Naive B cell (primary cell): ENCODE data around the gene PRPF8. TPM values are rescaled to one million over a fixed set of nuclear protein-coding genes. Genes with fewer than 3 reads are reported as not detected.

Experiments used
- ATAC-seq, 2 donors: fragments of 150-1000 bp; cut with Tn5 transposase; 2 replicates each; pipeline ENCODE4 v1.10.0; 2021; ENCODE audit warnings: low read depth in 2 of 2, mild to moderate bottlenecking in 2 of 2, moderate library complexity in 2 of 2
- DNase-seq: peaks from one replicate; pipeline ENCODE4 v3.0.0; 2022
- H3K27ac Mint-ChIP-seq, 6 donors: one replicate each; pipeline ENCODE4 v1.8.0; 2020 to 2022; ENCODE audit warnings: mild to moderate bottlenecking in 6 of 6, mixed read lengths in 6 of 6, moderate library complexity in 5 of 6, inconsistent platforms in 2 of 6
- H3K27me3 Mint-ChIP-seq, 3 donors: one replicate each; pipeline ENCODE4 v1.8.0; 2021 to 2022; ENCODE audit warnings: mixed read lengths in 3 of 3, mild to moderate bottlenecking in 1 of 3
- H3K36me3 Mint-ChIP-seq, 2 donors: one replicate each; pipeline ENCODE4 v1.8.0; 2020 to 2022; ENCODE audit warnings: mixed read lengths in 2 of 2, inconsistent platforms in 1 of 2, mild to moderate bottlenecking in 1 of 2
- H3K4me1 Mint-ChIP-seq, 3 donors: one replicate each; pipeline ENCODE4 v1.8.0; 2020 to 2022; ENCODE audit warnings: mixed read lengths in 3 of 3, inconsistent platforms in 1 of 3, mild to moderate bottlenecking in 1 of 3, moderate library complexity in 1 of 3
- H3K4me3 Mint-ChIP-seq, 8 donors: one replicate each; pipeline ENCODE4 v1.8.0; 2020 to 2022; ENCODE audit warnings: mild to moderate bottlenecking in 8 of 8, mixed read lengths in 8 of 8, moderate library complexity in 8 of 8, inconsistent platforms in 2 of 8
- H3K9me3 Mint-ChIP-seq, 7 donors: one replicate each; pipeline ENCODE4 v1.8.0; 2020 to 2022; ENCODE audit warnings: mixed read lengths in 7 of 7, mild to moderate bottlenecking in 5 of 7, inconsistent platforms in 2 of 7, moderate library complexity in 1 of 7
- polyA plus RNA-seq, 6 donors: library from polyadenylated mRNA; unstranded; fragments of 300-500 nt; fragmentation: Illumina TruSeq; gene quantifications; one replicate each; pipeline ENCODE4 v1.2.3, GENCODE V29; 2021; ENCODE audit warnings: low read depth in 6 of 6

PRPF8 gene
- polyA plus RNA-seq, 6 donors from 2014 or later, result 54.2 to 184 (median 139) TPM

DNA sequence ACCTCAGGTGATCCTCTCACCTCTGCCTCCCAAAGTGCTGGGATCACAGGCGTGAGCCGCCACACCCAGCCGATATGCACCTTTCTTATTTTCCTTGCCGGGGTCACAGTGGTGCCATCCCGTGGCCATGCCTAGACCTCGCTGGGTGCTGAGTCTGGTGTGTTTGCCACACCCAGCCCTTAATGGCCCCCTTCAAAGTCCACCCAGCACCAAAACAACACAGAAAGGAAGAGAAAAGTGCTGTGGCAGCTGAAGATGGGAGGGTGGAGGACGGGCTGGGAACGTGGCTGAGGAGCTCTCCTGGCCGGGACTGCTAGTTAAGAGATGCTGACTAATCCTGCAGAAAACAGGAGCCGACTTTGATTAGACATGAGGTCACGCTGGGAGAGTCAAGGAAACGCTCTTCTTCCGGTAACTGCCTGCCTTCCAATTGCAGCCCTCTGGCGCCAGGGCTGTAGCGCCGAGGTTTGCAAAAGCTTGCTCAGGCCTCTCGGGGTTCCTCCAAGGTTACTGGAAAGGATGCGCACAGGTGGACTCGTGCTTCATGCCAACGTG is 67.0 kb downstream of the PRPF8 start:
- H3K27me3 Mint-ChIP-seq, result no peaks in the 10 kb centered on the region
- no peaks in the 10 kb centered on the region for H3K9me3 Mint-ChIP-seq
- H3K27ac Mint-ChIP-seq, result peak overlapping the region in 3 of 6 donors; percentile 49 to 58 (median 56)
- H3K4me3 Mint-ChIP-seq, result peak overlapping the region in 2 of 8 donors; percentile 43 to 59
- DNase-seq (no peak), ATAC-seq (no peak)
- no peaks in the 10 kb centered on the region for H3K36me3 Mint-ChIP-seq
- H3K4me1 Mint-ChIP-seq, result peaks cover 10 to 17% (median 13%) of the 10 kb centered on the region in 3 donors

DNA sequence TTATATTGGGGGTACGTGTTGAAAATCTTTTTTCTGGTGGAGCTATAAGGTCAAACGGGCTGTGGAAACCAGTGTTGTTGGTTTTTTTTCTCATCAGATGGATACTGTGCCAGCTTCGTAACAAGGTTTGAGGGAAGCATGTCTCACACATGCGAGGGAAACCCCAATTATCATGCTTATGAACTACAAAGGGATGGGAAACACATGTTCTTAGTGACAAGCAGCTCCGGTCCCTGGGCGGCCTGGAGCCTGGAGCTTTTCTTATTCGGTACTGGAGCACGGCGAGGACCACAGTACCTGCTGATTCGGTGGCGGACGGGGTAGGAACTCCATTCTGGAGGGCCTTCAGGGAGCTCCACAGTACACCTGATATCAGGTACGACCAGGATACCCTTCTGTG is 68.6 kb downstream of the PRPF8 start:
- H3K27ac Mint-ChIP-seq, result no peak overlapping the region
- DNase-seq (no peak), ATAC-seq (no peak)
- H3K4me3 Mint-ChIP-seq, result no peak overlapping the region
- H3K9me3 Mint-ChIP-seq, result no peaks in the 10 kb centered on the region
- no peaks in the 10 kb centered on the region for H3K36me3 Mint-ChIP-seq
- peaks cover 10 to 15% (median 13%) of the 10 kb centered on the region in 3 donors for H3K4me1 Mint-ChIP-seq
- H3K27me3 Mint-ChIP-seq, result no peaks in the 10 kb centered on the region

DNA sequence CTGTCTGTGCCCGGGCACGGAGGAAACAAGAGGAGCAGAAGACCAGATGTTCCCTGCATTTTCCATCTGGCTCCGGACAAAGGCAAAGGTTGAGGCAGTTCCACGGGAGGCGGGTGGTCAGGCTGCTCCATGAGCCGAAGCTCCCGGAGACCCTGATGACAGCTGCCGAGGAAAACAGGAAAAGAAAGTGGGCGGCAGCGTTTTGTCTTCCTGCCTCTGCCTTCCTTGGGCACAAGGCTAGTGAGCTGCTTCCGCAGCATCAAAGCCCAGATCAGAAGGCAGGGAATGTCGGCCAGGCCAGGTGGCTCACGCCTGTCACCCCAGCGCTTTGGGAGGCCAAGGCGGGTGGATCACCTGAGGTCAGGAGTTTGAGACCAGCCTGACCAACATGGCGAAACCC is 72.3 kb downstream of the PRPF8 start:
- no peak for ATAC-seq
- peak overlapping the region in 1 of 6 donors; percentile 36 for H3K27ac Mint-ChIP-seq
- H3K4me1 Mint-ChIP-seq, result peaks cover under 1 to 5% (median 4%) of the 10 kb centered on the region in 3 donors
- H3K36me3 Mint-ChIP-seq, result no peaks in the 10 kb centered on the region
- no peaks in the 10 kb centered on the region for H3K27me3 Mint-ChIP-seq
- no peak for DNase-seq
- H3K9me3 Mint-ChIP-seq, result no peaks in the 10 kb centered on the region
- H3K4me3 Mint-ChIP-seq, result no peak overlapping the region

DNA sequence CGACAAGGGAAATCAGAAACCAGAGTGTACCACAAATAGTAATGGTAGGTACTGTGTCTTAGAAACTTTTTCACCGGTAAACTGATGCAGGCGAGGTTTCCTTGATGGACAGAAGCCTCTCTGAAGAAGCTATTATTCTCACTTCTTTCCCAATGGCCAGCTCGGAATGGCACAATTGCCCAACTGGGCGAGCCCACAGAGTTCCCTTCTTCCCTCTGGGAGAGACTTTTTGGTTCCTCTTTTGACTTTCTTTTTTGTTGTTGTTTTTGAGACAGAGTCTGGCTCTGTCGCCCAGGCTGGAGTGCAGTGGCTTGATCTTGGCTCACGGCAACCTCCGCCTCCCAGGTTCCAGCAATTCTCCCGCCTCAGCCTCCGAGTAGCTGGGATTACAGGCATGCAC is 73.0 kb downstream of the PRPF8 start:
- no peak for ATAC-seq
- Mint-ChIP-seq H3K4me1 (peaks cover 3 to 9% (median 6%) of the 10 kb centered on the region in 3 donors), H3K27me3 (no peaks in the 10 kb centered on the region), H3K36me3 (no peaks in the 10 kb centered on the region), H3K9me3 (no peaks in the 10 kb centered on the region), H3K27ac (peak overlapping the region in 2 of 6 donors; percentile 36 to 76), H3K4me3 (no peak overlapping the region)
- no peak for DNase-seq

DNA sequence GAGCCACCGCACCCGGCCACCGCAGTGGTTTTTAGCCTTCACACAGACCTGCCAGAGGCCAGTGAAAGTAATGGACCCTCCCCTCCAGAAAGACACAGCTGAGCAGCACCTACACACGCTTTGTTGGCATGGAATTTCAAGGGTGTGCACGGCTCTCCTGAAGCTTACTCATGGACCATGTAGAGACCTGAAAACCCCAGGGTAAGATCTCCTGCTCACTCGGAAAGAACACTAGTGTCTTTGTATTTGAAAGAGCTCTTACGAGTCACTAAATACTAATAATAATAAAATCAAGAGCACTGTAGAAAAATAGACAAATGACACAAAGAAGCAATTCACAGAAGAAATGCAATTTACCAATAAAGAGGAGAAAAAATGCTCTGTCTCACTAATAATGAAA is 76.0 kb downstream of the PRPF8 start:
- Mint-ChIP-seq H3K36me3 (no peaks in the 10 kb centered on the region), H3K27me3 (no peaks in the 10 kb centered on the region), H3K4me1 (peaks cover 11 to 18% (median 11%) of the 10 kb centered on the region in 3 donors), H3K27ac (peak overlapping the region in 1 of 6 donors; percentile 21), H3K9me3 (no peaks in the 10 kb centered on the region), H3K4me3 (no peak overlapping the region)
- no peak for DNase-seq
- no peak for ATAC-seq

DNA sequence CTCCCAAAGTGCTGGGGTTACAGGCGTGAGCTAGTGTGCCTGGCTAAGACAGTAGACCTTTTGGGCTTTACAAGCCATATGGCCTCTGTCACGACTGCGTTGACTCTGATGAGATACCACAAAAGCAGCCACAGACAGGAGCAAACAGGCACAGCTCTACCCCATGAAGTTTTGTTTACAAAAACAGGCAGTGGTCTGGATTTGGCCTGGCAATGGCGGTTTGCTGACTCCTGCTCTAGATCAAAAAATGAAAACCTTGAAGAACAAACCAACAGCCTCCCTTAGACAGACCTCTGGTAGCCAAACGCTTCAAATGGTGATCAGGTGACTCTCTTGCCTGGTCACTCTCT is 76.7 kb downstream of the PRPF8 start:
- Mint-ChIP-seq H3K4me1 (peaks cover 11 to 18% (median 11%) of the 10 kb centered on the region in 3 donors), H3K36me3 (no peaks in the 10 kb centered on the region), H3K27me3 (no peaks in the 10 kb centered on the region), H3K27ac (no peak overlapping the region), H3K9me3 (no peaks in the 10 kb centered on the region), H3K4me3 (no peak overlapping the region)
- DNase-seq (no peak), ATAC-seq (no peak)

DNA sequence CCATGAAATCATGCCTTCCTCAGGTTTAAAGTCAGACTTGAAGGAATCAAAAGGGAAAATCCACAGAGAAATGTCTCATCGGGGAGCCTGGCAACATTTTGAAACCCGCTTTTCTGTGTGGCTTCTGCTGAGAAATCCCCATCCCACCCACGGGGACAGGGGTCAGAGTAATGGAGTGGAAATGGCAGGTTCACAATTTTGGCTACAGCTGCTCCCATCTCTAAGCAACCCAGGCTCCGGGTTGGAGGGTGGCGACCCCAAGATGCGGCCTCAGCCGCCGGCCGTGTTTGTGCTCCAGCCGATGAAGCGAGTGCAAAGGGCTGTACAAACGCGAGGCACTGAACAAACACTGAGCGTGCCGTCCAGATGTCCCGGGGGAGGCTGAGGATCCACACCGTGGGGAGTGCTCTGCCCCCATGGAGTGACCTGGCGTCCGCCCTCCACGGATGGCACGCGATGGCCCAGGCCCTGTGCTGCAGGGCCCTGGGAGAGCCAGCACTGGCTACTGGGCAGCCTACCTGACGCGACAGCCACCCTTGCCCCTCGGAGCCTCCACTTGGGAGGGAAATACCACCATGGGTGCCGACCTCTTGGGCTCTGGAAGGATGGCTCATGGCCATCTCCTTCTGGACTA is 78.2 kb downstream of the PRPF8 start:
- no peaks in the 10 kb centered on the region for H3K27me3 Mint-ChIP-seq
- H3K4me1 Mint-ChIP-seq, result peaks cover 11 to 18% (median 11%) of the 10 kb centered on the region in 3 donors
- H3K27ac Mint-ChIP-seq, result peak overlapping the region in 1 of 6 donors; percentile 56
- peak overlapping the region in 1 of 8 donors; percentile 16 for H3K4me3 Mint-ChIP-seq
- ATAC-seq (no peak), DNase-seq (no peak)
- no peaks in the 10 kb centered on the region for H3K36me3 Mint-ChIP-seq
- no peaks in the 10 kb centered on the region for H3K9me3 Mint-ChIP-seq

DNA sequence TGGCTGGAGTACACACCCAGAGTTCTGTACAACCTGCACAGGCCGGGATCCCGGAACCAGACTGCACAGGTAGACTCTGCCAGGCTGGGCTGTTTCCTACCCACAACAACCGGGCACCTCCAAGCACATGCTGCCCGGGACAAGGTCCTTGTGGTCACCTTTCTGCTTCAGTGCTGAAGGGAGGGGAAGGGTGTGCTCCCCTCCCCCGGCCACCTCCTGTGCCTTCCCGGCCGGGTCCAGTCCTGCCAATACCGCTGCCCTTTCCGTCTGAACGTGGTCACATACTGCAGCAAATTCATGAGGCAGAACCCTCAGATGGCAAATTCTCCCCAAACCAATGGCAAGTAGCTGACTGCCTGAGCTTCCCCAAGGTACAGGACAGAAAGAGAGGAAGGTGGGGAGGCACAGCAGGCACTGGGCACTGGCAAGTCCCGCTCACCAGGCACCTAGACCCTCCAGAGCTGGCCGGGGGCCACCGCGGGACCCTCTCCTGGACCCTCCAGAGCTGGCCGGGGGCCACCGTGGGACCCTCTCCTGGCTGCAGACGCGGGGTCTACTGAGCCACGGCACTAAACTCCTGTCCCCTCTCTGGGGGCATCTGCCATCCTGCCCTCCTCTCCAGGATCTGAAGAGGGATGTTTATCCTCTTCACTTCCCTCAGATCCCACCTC is 78.9 kb downstream of the PRPF8 start:
- Mint-ChIP-seq H3K4me1 (peaks cover 11 to 18% (median 11%) of the 10 kb centered on the region in 3 donors), H3K4me3 (no peak overlapping the region), H3K27ac (peak overlapping the region in 1 of 6 donors; percentile 30), H3K27me3 (no peaks in the 10 kb centered on the region), H3K36me3 (no peaks in the 10 kb centered on the region), H3K9me3 (no peaks in the 10 kb centered on the region)
- no peak for ATAC-seq
- DNase-seq, result no peak

DNA sequence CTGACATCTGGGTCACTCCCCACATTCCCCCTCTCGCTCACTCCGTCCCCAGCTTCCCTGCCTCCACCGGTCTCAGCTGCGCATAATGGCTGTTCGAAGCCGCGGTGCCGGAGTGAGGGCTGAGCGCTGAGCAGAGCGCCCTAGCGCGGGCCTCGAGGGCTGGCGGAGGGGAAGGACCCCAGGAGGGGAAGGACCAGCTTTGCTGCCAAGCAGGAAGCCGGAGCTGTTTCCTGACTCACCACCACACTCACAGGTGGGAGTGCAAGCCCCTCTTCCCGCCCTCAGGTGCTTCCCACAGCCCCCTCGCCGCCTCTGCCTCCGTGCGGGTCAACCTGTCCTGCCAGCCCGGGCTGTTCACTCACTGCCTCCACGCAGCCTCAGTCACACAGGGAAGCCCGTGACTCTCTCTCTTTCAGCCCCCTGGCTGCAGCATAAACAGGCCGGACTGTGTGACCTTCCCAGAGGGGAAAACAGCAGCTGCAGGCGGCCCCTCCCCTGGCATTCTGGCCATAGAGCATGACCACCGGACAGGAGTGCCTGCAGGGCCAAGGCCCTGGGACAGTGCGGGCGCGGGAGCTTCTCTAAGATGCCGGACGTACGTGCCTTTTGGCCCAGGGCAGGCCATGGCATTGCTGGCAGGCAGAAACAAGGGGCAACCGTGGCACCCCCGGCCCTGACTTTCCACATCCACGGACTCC is 79.7 kb downstream of the PRPF8 start:
- H3K27me3 Mint-ChIP-seq, result no peaks in the 10 kb centered on the region
- no peaks in the 10 kb centered on the region for H3K9me3 Mint-ChIP-seq
- H3K4me1 Mint-ChIP-seq, result peaks cover 11 to 18% (median 11%) of the 10 kb centered on the region in 3 donors
- ATAC-seq, result no peak
- no peaks in the 10 kb centered on the region for H3K36me3 Mint-ChIP-seq
- H3K4me3 Mint-ChIP-seq, result peak overlapping the region in 1 of 8 donors; percentile 19
- no peak for DNase-seq
- H3K27ac Mint-ChIP-seq, result peak overlapping the region in 1 of 6 donors; percentile 61

DNA sequence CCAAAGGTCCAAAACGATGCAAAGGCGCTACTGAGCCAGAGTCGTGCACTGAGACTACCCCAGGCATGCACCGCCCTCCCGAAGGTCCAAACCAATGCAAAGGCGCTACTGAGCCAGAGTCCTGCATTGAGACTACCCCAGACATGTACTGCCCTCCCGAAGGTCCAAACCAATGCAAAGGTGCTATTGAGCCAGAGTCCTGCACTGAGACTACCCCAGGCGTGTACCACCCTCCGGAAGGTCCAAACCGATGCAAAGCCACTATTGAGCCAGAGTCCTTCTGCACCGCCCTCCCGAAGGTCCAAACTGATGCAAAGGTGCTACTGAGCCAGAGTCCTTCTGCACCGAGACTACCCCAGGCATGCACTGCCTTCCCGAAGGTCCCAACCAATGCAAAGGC is 83.1 kb downstream of the PRPF8 start:
- Mint-ChIP-seq H3K27me3 (no peaks in the 10 kb centered on the region), H3K9me3 (no peaks in the 10 kb centered on the region), H3K27ac (peak overlapping the region in 1 of 6 donors; percentile 28), H3K4me1 (peaks cover 7 to 9% (median 8%) of the 10 kb centered on the region in 3 donors), H3K4me3 (peak overlapping the region in 1 of 8 donors; percentile 33), H3K36me3 (no peaks in the 10 kb centered on the region)
- no peak for DNase-seq
- ATAC-seq, result no peak

Other genes with a start within 250 kb of the PRPF8 start
- gene CRK, start 228.6 kb downstream of the PRPF8 start, polyA plus RNA-seq, result 10 to 100 TPM; 28.1 to 34.6 (median 32.3) TPM
- 10 to 100 TPM; 12.0 to 32.5 (median 21.4) TPM for gene MYO1C, start 192.2 kb downstream of the PRPF8 start, polyA plus RNA-seq
- 100 to 1,000 TPM in 1 of 6 donors, 10 to 100 TPM in 5; 57.0 to 102 (median 61.1) TPM for gene INPP5K, start 168.3 kb downstream of the PRPF8 start, polyA plus RNA-seq
- gene PITPNA, start 122.1 kb downstream of the PRPF8 start, polyA plus RNA-seq, result 10 to 100 TPM; 25.2 to 44.0 (median 35.2) TPM
- 10 to 100 TPM; 18.4 to 36.4 (median 29.1) TPM for gene SLC43A2, start 56.0 kb downstream of the PRPF8 start, polyA plus RNA-seq
- gene SCARF1, start 39.1 kb downstream of the PRPF8 start, polyA plus RNA-seq, result under 1 TPM in 2 of 6 donors, not detected in 4; 0.13 to 0.32 TPM
- gene RILP, start 35.0 kb downstream of the PRPF8 start, polyA plus RNA-seq, result 1 to 10 TPM in 4 of 6 donors, under 1 TPM in 1, not detected in 1; 0.97 to 1.9 (median 1.3) TPM
- not detected for gene TLCD2, start 25.5 kb upstream of the PRPF8 start, polyA plus RNA-seq
- gene WDR81, start 39.8 kb upstream of the PRPF8 start, polyA plus RNA-seq, result 10 to 100 TPM in 3 of 6 donors, 1 to 10 TPM in 3; 2.1 to 19.1 (median 9.9) TPM
- under 1 TPM in 3 of 6 donors, not detected in 3; 0.25 to 0.59 (median 0.40) TPM for gene SERPINF2, start 58.0 kb upstream of the PRPF8 start, polyA plus RNA-seq
- 10 to 100 TPM in 1 of 6 donors, 1 to 10 TPM in 5; 1.3 to 15.3 (median 5.4) TPM for gene SERPINF1, start 77.2 kb upstream of the PRPF8 start, polyA plus RNA-seq
- gene SMYD4, start 145.0 kb upstream of the PRPF8 start, polyA plus RNA-seq, result 10 to 100 TPM in 2 of 6 donors, 1 to 10 TPM in 4; 4.0 to 15.8 (median 7.7) TPM
- gene RPA1, start 145.1 kb upstream of the PRPF8 start, polyA plus RNA-seq, result 10 to 100 TPM; 45.1 to 56.0 (median 50.5) TPM